NCI-H128 (cell line): ENCODE results near the gene CHKA.

Source experiments
- DNase-seq: peaks from one replicate; lab custom pipeline; 2025; ENCODE audit not compliant: unreplicated experiment; lab: John Stamatoyannopoulos, UW

CHKA gene

DNA sequence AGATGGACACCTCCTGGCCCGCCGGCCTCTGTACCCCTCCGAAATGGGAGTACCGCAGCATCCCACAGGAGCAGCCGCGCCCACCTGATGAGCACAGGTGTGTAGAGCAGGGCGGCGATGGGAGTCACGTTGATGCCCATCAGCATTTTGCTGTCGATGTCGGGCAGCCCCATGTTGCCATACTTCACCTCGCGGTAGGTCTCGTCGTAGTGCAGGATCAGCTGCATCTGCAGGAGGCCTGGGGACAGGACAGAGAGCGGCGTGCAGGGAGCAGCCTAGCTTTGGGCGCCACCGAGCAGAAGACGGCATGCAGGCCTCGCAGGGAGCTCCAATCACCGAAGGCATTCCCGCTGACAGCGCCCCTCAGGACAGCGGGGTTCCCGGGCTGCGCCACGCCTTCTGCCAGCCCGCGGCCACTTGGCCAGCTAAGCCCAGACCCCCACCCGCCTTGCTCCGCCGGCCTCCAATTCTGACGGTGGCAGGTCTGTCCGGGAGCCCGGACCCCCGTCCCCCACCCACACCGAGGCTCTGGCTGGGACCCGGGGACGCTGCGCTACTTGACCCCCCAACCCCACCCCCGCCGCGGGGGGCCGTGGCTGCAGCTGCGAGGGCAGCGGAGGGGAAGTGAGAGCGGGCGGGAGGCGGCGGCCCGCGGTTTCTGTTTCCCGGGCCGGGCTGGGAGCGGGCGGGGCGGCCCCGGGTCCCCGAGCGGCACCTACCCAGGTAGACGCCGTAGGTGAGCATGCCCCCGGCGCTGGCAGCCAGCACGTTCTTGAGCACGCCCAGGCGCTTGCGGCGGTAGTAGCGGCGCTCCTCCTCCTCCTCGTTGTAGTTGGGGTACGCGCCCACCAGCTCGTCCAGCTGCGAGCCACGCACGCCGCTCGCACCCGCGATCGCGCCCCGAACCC is 118.0 kb downstream of the CHKA start:
- no peak for DNase-seq
